ENCODE data around the gene PPP2R1B.

PPP2R1B gene

DNA sequence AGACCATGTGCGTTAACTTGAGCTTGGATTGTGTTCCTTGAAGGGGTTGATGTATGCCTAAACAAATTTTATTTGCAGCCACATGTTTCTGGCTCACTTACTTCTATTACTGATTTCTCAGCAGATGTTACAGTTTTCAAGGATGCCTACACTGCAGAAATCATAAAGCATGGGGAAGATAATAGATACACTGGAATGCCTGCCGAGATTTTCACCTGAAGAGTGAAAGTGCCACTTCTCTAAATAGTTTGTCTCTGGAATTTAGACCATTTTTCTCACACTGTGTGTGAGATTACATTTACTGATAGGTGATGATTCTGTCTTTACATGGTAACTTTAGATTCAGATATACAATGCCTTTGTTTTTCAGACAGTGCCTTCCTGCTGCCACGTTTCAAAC, 82.4 kb downstream of the PPP2R1B start:
- TF ChIP-seq CREB1 (IDR thresholded peaks at IDR 0.05; ENCODE audit: low read depth) (no peak), NFIC (IDR thresholded peaks at IDR 0.05) (no peak), EP300 (IDR thresholded peaks at IDR 0.05; ENCODE audit: borderline replicate concordance) (no peak), RAD21 (IDR thresholded peaks at IDR 0.05; ENCODE audit: low read depth) (no peak), FOXM1 (IDR thresholded peaks at IDR 0.05; ENCODE audit: borderline replicate concordance, low read depth) (no peak), EGR1 (IDR thresholded peaks at IDR 0.05) (no peak), ZBTB7A (IDR thresholded peaks at IDR 0.05; ENCODE audit: low read depth) (no peak), TCF12 (IDR thresholded peaks at IDR 0.05; ENCODE audit: low read depth) (no peak), YY1 (IDR thresholded peaks at IDR 0.05; ENCODE audit: low read depth) (no peak), TEAD4 (IDR thresholded peaks at IDR 0.05) (no peak), TAF1 (IDR thresholded peaks at IDR 0.05; ENCODE audit: low read depth) (no peak), CEBPB (IDR thresholded peaks at IDR 0.05) (no peak)
- TF ChIP-seq, protein P1, sequence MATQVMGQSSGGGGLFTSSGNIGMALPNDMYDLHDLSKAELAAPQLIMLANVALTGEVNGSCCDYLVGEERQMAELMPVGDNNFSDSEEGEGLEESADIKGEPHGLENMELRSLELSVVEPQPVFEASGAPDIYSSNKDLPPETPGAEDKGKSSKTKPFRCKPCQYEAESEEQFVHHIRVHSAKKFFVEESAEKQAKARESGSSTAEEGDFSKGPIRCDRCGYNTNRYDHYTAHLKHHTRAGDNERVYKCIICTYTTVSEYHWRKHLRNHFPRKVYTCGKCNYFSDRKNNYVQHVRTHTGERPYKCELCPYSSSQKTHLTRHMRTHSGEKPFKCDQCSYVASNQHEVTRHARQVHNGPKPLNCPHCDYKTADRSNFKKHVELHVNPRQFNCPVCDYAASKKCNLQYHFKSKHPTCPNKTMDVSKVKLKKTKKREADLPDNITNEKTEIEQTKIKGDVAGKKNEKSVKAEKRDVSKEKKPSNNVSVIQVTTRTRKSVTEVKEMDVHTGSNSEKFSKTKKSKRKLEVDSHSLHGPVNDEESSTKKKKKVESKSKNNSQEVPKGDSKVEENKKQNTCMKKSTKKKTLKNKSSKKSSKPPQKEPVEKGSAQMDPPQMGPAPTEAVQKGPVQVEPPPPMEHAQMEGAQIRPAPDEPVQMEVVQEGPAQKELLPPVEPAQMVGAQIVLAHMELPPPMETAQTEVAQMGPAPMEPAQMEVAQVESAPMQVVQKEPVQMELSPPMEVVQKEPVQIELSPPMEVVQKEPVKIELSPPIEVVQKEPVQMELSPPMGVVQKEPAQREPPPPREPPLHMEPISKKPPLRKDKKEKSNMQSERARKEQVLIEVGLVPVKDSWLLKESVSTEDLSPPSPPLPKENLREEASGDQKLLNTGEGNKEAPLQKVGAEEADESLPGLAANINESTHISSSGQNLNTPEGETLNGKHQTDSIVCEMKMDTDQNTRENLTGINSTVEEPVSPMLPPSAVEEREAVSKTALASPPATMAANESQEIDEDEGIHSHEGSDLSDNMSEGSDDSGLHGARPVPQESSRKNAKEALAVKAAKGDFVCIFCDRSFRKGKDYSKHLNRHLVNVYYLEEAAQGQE (IDR thresholded peaks at IDR 0.05; ENCODE audit: low read depth) = no peak
- TF ChIP-seq, protein P2, sequence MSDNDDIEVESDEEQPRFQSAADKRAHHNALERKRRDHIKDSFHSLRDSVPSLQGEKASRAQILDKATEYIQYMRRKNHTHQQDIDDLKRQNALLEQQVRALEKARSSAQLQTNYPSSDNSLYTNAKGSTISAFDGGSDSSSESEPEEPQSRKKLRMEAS (IDR thresholded peaks at IDR 0.05) = no peak
- TF ChIP-seq, protein P3, sequence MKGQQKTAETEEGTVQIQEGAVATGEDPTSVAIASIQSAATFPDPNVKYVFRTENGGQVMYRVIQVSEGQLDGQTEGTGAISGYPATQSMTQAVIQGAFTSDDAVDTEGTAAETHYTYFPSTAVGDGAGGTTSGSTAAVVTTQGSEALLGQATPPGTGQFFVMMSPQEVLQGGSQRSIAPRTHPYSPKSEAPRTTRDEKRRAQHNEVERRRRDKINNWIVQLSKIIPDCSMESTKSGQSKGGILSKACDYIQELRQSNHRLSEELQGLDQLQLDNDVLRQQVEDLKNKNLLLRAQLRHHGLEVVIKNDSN (IDR thresholded peaks at IDR 0.05) = no peak

DNA sequence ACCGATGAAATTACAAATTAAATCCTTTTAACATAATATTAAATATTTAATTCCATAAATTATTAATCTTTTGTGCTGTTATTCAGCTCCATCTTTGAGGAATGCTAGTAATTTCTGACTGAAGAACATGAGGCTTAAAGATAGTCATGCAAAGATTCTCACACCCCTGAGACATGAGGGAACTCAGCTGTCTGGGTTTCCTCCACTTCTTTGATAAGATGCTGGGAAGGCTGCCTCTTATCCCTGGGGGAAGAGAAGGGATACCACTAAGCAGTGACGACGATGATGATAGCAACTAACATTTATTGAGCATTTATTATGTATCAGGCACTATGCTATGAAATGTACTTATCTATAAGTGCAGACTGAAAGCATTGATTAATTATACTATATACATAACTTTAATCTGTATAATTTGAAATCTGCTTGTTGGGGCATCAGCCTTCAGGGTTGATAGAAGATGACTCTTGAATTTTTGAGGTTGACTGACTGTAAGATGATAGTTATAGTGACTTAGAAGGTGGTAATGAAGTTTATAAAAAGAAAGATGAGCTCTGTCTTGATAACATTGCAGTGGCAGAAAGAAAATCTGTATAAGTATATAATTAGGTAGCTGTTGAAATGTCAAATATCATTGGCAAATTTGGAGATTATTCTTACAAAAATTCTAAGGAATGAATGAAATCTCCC, 85.6 kb downstream of the PPP2R1B start:
- no peak for TF ChIP-seq TCF12 (IDR thresholded peaks at IDR 0.05; ENCODE audit: low read depth)
- TF ChIP-seq YY1 (IDR thresholded peaks at IDR 0.05; ENCODE audit: low read depth) = no peak
- TF ChIP-seq ZBTB7A (IDR thresholded peaks at IDR 0.05; ENCODE audit: low read depth) = no peak
- TF ChIP-seq NFIC (IDR thresholded peaks at IDR 0.05) = no peak
- no peak for TF ChIP-seq TEAD4 (IDR thresholded peaks at IDR 0.05)
- TF ChIP-seq TAF1 (IDR thresholded peaks at IDR 0.05; ENCODE audit: low read depth) = no peak
- no peak for TF ChIP-seq EGR1 (IDR thresholded peaks at IDR 0.05)
- TF ChIP-seq, protein P2 (IDR thresholded peaks at IDR 0.05) = no peak
- TF ChIP-seq FOXM1 (IDR thresholded peaks at IDR 0.05; ENCODE audit: borderline replicate concordance, low read depth) = no peak
- TF ChIP-seq CEBPB (IDR thresholded peaks at IDR 0.05) = no peak
- no peak for TF ChIP-seq CREB1 (IDR thresholded peaks at IDR 0.05; ENCODE audit: low read depth)
- TF ChIP-seq, protein P3 (IDR thresholded peaks at IDR 0.05) = no peak
- TF ChIP-seq, protein P1 (IDR thresholded peaks at IDR 0.05; ENCODE audit: low read depth) = no peak
- no peak for TF ChIP-seq EP300 (IDR thresholded peaks at IDR 0.05; ENCODE audit: borderline replicate concordance)
- TF ChIP-seq RAD21 (IDR thresholded peaks at IDR 0.05; ENCODE audit: low read depth) = no peak
